ENCODE data around the gene GON7.
"Not testable (repeated sequence)": the region's sequence is repeated elsewhere in the genome, so short reads cannot be mapped to it uniquely, and the experiment has no call there.

The GON7 gene

GRCh38 chr14:93175492-93175891, 31.4 kb downstream of the GON7 start:
- Histone ChIP-seq H3K4me2 (no peak overlapping the region), H3K4me1 (no peaks in the 10 kb centered on the region), H3K27ac (no peak overlapping the region), H3K27me3 (no peaks in the 10 kb centered on the region), H3K36me3 (no peaks in the 10 kb centered on the region), H3K4me3 (no peak overlapping the region), H4K20me1 (no peaks in the 10 kb centered on the region), H3K9ac (no peak overlapping the region), H3K9me3 (no peaks in the 10 kb centered on the region)
- no peak for TF ChIP-seq Cebpa-rat (IDR thresholded peaks at IDR 0.05)

- not testable (repeated sequence) for H3K9me3 ChIP-seq, H3K4me3 ChIP-seq, H3K27ac ChIP-seq, H3K27me3 ChIP-seq, H4K20me1 ChIP-seq, H3K9ac ChIP-seq, H3K4me2 ChIP-seq, H3K36me3 ChIP-seq, H3K4me1 ChIP-seq
Observed at GRCh38 chr14:93174731-93175130, 32.1 kb downstream of the GON7 start.

- no peak overlapping the region for H3K4me2 ChIP-seq
Observed at GRCh38 chr14:93173943-93174395, 32.9 kb downstream of the GON7 start.

GRCh38 chr14:93171376-93171775, 35.5 kb downstream of the GON7 start:
- Histone ChIP-seq H3K36me3 (no peaks in the 10 kb centered on the region), H3K4me2 (no peak overlapping the region), H4K20me1 (no peaks in the 10 kb centered on the region), H3K9ac (no peak overlapping the region), H3K4me1 (no peaks in the 10 kb centered on the region), H3K9me3 (no peaks in the 10 kb centered on the region), H3K27ac (no peak overlapping the region), H3K27me3 (no peaks in the 10 kb centered on the region), H3K4me3 (no peak overlapping the region)
- TF ChIP-seq Cebpa-rat (IDR thresholded peaks at IDR 0.05) = no peak

More at GRCh38 chr14:93173943-93174395, 32.9 kb downstream of the GON7 start:
- no peak for TF ChIP-seq Cebpa-rat (IDR thresholded peaks at IDR 0.05)
- no peaks in the 10 kb centered on the region for H3K9me3 ChIP-seq
- no peaks in the 10 kb centered on the region for H3K4me1 ChIP-seq
- no peak overlapping the region for H3K27ac ChIP-seq
- H4K20me1 ChIP-seq = no peaks in the 10 kb centered on the region
- H3K27me3 ChIP-seq = no peaks in the 10 kb centered on the region
- no peaks in the 10 kb centered on the region for H3K36me3 ChIP-seq
- H3K9ac ChIP-seq = no peak overlapping the region
- no peak overlapping the region for H3K4me3 ChIP-seq

GRCh38 chr14:93170141-93170540, 36.7 kb downstream of the GON7 start:
- not testable (repeated sequence) for H3K4me3 ChIP-seq, H3K36me3 ChIP-seq, H3K4me2 ChIP-seq, H3K9ac ChIP-seq, H3K27ac ChIP-seq, H4K20me1 ChIP-seq, H3K27me3 ChIP-seq, H3K4me1 ChIP-seq, H3K9me3 ChIP-seq

- H3K36me3 ChIP-seq, H4K20me1 ChIP-seq, H3K4me3 ChIP-seq, H3K4me1 ChIP-seq, H3K9me3 ChIP-seq, H3K27ac ChIP-seq, H3K27me3 ChIP-seq, H3K4me2 ChIP-seq, H3K9ac ChIP-seq: not testable (repeated sequence)
Observed at GRCh38 chr14:93169619-93170018, 37.2 kb downstream of the GON7 start.

DNA sequence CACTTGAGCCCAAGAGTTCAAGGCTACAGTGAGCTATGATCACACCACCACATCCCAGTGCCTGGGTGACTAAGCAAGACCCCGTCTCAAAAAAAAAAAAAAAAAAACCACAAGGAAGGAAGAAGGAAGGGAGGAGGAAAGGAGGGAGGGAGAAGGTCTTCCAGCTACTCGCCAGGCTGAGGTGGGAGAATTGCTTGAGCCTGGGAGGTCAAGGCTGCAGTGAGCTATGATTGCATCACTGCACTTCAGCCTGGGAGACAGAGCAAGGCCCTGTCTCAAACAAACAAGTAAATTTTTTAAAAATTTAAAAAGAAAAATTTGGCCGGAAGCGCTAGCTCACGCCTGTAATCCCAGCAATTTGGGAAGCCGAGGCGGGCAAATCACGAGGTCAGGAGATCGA, 38.3 kb downstream of the GON7 start:
- H3K36me3 ChIP-seq, H3K4me2 ChIP-seq, H3K9me3 ChIP-seq, H3K27me3 ChIP-seq, H3K4me3 ChIP-seq, H3K9ac ChIP-seq, H3K27ac ChIP-seq, H3K4me1 ChIP-seq, H4K20me1 ChIP-seq: not testable (repeated sequence)

GRCh38 chr14:93165271-93166265, 41.3 kb downstream of the GON7 start:
- not testable (repeated sequence) for H3K4me3 ChIP-seq, H3K27me3 ChIP-seq, H4K20me1 ChIP-seq, H3K9me3 ChIP-seq, H3K4me1 ChIP-seq, H3K36me3 ChIP-seq, H3K27ac ChIP-seq, H3K9ac ChIP-seq
- H3K4me2 ChIP-seq = peak overlapping the region; percentile 17; the same call in 1 of the 2 replicates
- 0 out of 2 replicates have a peak, but pooled peaks have one; percentile 46 for TF ChIP-seq Cebpa-rat (IDR thresholded peaks at IDR 0.05)

DNA sequence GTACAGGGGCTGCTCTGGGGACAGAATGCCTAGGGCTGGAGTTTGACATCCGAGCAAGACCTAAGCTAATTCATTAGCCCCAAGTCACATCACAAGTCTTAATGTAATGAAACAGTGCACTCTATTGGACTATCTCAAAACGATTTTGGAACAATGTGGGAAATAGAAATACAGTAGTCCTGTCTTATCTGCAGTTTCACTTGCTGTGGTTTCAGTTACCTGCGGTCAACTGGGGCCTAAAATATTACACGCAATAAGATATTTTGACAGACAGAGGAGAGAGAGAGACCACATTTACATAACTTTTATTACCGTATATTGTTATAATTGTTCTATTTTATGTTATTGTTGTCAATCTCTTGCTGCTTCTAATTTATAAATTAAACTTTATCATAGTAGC, 43.3 kb downstream of the GON7 start:
- Histone ChIP-seq H3K4me2 (no peak overlapping the region), H3K27me3 (no peaks in the 10 kb centered on the region), H3K4me3 (no peak overlapping the region), H3K9me3 (no peaks in the 10 kb centered on the region), H3K36me3 (no peaks in the 10 kb centered on the region), H3K9ac (no peak overlapping the region), H3K4me1 (peaks cover 5% of the 10 kb centered on the region; the same call in 1 of the 2 replicates), H3K27ac (no peak overlapping the region), H4K20me1 (no peaks in the 10 kb centered on the region)
- TF ChIP-seq Cebpa-rat (IDR thresholded peaks at IDR 0.05) = no peak

DNA sequence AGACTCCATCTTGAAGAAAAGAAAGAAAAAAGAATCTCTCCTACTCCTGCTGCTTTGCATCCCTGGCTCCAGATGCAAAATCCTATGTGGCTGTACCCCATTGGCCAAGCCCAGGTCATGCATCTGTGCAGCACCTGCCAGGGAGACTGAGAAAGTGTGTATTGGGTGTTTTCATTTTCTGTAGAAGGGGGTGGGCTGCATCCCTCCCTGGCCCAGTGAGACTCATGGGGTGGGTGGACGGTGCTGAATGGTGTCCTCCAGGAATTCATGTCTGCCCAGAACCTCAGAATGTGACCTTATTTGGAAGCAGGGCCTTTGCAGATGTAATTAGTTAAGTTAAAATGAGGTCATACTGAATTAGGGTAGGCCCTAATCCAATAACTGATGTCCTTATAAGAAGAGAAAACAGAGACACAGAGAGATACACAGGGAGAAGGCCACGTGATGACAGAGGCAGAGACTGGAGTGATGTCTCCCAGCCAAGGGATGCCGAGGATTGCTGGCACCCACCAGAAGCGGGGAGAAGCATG, 45.4 kb downstream of the GON7 start:
- no peak for TF ChIP-seq Cebpa-rat (IDR thresholded peaks at IDR 0.05)
- H3K9me3 ChIP-seq = no peaks in the 10 kb centered on the region
- no peak overlapping the region for H3K9ac ChIP-seq
- no peak overlapping the region for H3K4me2 ChIP-seq
- no peaks in the 10 kb centered on the region for H3K27me3 ChIP-seq
- H3K4me1 ChIP-seq = peaks cover 5% of the 10 kb centered on the region; the same call in 1 of the 2 replicates
- H3K4me3 ChIP-seq = no peak overlapping the region
- H4K20me1 ChIP-seq = no peaks in the 10 kb centered on the region
- no peak overlapping the region for H3K27ac ChIP-seq
- no peaks in the 10 kb centered on the region for H3K36me3 ChIP-seq
